Right atrium auricular region (tissue), 2 donors: ENCODE results near the gene EPHA3. TPM values are rescaled to one million over a fixed set of nuclear protein-coding genes. Genes with fewer than 3 reads are reported as not detected.

Experiments
- DNase-seq: peaks from one replicate; pipeline ENCODE4 v3.0.0-alpha.2; 2019; ENCODE audit warnings: low spot score
- H3K27ac ChIP-seq, 2 donors: fragments of 200-600 bp; sonication (generic); 1 replicate in 1 of 2; 2 replicates in 1 of 2; pipeline ENCODE4 v1.5.1; 2016 to 2019
- H3K27me3 ChIP-seq, 2 donors: fragments of 200-600 bp; sonication (generic); one replicate each; pipeline versions ENCODE4 v1.5.1 to v1.6.0; 2017 to 2019
- H3K36me3 ChIP-seq: fragments of 200-600 bp; sonication (generic); one replicate; pipeline ENCODE4 v1.5.1; 2016
- H3K4me1 ChIP-seq, 2 donors: fragments of 200-600 bp; sonication (generic); one replicate each; pipeline versions ENCODE4 v1.5.1 to v1.6.0; 2017 to 2019
- H3K4me3 ChIP-seq, 2 donors: fragments of 200-600 bp; sonication (generic); 1 replicate in 1 of 2; 2 replicates in 1 of 2; pipeline ENCODE4 v1.5.1; 2017 to 2019; ENCODE audit warnings: mild to moderate bottlenecking in 1 of 2, moderate library complexity in 1 of 2
- H3K9me3 ChIP-seq, 2 donors: fragments of 200-600 bp; sonication (generic); one replicate each; pipeline ENCODE4 v1.5.1; 2019
- total RNA-seq, 2 donors: library from RNA; depleted of rRNA; stranded (reverse); fragments of >200 nt; gene quantifications; one replicate each; pipeline ENCODE4 v1.1.0, GENCODE V29; 2016
- TF ChIP-seq, protein P1 (sequence below), 2 donors: fragments of 200-600 bp; sonication (generic); IDR thresholded peaks; one replicate each; pipeline ENCODE4 v1.5.1; 2019; ENCODE audit warnings: antibody characterized with exemption in 2 of 2

Gene EPHA3
- total RNA-seq, 2 donors from 2014 or later: 5.3 to 5.4 TPM

DNA sequence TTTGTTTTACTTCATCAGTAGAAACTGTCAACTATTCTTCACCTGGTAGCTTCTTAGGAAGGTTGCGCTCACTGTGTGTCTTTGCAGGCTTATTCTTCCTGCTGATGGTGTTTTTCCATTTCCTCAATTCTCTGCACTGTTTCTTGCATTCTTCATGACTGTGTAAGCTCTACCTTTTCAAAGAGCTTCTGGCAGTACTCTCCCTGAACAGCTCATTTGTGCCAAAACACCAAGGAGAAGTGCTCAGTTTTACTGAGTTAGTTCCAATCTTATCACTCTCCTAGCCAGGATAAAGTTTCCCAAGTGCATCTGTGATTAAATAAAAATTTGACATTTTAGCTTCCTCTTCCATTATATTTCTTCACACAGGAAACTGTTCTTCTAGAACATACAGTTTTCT is 339.8 kb downstream of the EPHA3 start:
- no peaks in the 10 kb centered on the region for H3K4me1 ChIP-seq
- no peaks in the 10 kb centered on the region for H3K27me3 ChIP-seq
- H3K9me3 ChIP-seq: no peaks in the 10 kb centered on the region
- no peak for DNase-seq
- TF ChIP-seq, protein P1, sequence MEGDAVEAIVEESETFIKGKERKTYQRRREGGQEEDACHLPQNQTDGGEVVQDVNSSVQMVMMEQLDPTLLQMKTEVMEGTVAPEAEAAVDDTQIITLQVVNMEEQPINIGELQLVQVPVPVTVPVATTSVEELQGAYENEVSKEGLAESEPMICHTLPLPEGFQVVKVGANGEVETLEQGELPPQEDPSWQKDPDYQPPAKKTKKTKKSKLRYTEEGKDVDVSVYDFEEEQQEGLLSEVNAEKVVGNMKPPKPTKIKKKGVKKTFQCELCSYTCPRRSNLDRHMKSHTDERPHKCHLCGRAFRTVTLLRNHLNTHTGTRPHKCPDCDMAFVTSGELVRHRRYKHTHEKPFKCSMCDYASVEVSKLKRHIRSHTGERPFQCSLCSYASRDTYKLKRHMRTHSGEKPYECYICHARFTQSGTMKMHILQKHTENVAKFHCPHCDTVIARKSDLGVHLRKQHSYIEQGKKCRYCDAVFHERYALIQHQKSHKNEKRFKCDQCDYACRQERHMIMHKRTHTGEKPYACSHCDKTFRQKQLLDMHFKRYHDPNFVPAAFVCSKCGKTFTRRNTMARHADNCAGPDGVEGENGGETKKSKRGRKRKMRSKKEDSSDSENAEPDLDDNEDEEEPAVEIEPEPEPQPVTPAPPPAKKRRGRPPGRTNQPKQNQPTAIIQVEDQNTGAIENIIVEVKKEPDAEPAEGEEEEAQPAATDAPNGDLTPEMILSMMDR (IDR thresholded peaks at IDR 0.05): no peak
- no peak overlapping the region for H3K4me3 ChIP-seq
- H3K27ac ChIP-seq: no peak overlapping the region
- H3K36me3 ChIP-seq: no peaks in the 10 kb centered on the region

DNA sequence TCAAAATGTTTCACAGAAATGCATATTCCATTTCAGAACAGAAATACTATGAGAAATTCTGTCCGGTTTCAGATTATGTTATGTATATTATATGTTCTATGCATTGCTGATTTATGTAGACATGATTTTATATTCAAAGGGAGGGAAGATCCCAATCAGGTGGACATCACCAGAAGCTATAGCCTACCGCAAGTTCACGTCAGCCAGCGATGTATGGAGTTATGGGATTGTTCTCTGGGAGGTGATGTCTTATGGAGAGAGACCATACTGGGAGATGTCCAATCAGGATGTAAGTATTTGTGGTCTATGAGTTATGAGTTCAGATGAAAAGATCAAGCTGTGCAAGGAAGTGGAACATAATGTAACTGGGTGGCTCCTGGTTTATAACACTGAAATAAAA is 341.7 kb downstream of the EPHA3 start:
- Histone ChIP-seq H3K9me3 (no peaks in the 10 kb centered on the region), H3K27me3 (no peaks in the 10 kb centered on the region), H3K36me3 (no peaks in the 10 kb centered on the region), H3K27ac (no peak overlapping the region), H3K4me1 (no peaks in the 10 kb centered on the region), H3K4me3 (no peak overlapping the region)
- DNase-seq: no peak
- TF ChIP-seq, protein P1 (IDR thresholded peaks at IDR 0.05): no peak

DNA sequence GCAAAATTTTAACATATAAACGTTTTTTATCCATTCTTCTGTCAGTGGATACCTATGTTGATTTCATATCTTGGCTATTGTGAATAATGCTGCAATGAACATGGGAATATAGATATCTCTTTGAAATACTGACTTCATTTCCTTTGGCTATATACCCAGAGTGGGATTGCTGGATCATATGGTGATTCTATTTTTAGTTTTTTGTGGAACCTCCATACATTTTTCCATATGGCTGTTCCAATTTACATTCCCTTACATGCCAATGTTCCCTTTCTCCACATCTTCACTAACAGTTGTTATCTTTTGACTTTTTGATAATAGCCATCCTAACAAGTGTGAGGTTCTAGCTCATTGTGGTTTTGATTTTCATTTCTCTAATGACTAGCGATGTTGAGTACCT is 344.6 kb downstream of the EPHA3 start:
- no peak overlapping the region for H3K4me3 ChIP-seq
- no peak overlapping the region for H3K27ac ChIP-seq
- TF ChIP-seq, protein P1 (IDR thresholded peaks at IDR 0.05): no peak
- H3K36me3 ChIP-seq: no peaks in the 10 kb centered on the region
- no peaks in the 10 kb centered on the region for H3K9me3 ChIP-seq
- no peaks in the 10 kb centered on the region for H3K4me1 ChIP-seq
- no peaks in the 10 kb centered on the region for H3K27me3 ChIP-seq
- no peak for DNase-seq

DNA sequence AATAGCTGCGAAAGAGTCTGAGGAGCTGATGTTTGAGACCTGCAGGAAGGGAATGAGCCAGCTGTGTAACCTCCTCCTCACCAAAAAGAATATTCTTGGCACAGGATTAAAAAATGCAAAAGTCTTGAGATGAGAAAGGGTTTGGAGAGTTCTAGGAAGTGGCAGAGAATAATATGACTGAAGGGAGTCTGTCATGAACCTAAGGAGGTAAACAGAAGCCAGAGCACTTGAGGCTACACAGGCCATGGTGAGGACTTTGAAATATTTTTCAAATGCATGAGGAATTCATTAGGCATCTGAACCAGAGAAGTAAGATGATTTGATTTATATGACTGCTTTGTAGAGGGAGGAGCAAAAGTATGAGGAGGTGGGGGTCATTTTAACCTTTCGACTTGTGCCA is 347.8 kb downstream of the EPHA3 start:
- H3K27me3 ChIP-seq: no peaks in the 10 kb centered on the region
- H3K36me3 ChIP-seq: no peaks in the 10 kb centered on the region
- H3K27ac ChIP-seq: no peak overlapping the region
- no peak for DNase-seq
- TF ChIP-seq, protein P1 (IDR thresholded peaks at IDR 0.05): no peak
- H3K4me1 ChIP-seq: no peaks in the 10 kb centered on the region
- no peaks in the 10 kb centered on the region for H3K9me3 ChIP-seq
- H3K4me3 ChIP-seq: no peak overlapping the region

DNA sequence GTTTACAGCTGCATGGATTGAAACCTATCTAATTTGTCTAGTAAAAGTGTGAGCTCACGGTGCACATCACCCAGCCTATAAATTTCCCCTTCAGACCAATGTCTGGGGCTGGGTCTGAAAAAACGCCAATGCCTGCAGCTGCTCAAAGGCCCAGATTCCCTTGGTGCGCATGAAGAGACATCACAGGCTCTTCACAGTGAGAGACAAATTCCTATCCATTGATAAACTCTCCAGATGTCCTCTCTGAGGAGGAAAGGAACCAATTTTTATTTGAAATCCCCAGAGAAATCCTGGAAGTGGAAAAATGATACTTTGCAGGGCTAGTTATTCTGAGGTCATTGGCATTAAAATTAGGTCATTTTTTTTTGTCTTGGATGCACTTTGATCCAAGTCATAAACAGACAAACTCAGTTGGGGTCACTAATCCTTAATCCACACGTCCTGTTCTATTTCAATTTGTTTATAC is 360.5 kb downstream of the EPHA3 start:
- H3K4me3 ChIP-seq: no peak overlapping the region
- H3K4me1 ChIP-seq: no peaks in the 10 kb centered on the region
- no peak overlapping the region for H3K27ac ChIP-seq
- H3K36me3 ChIP-seq: no peaks in the 10 kb centered on the region
- no peak for DNase-seq
- H3K27me3 ChIP-seq: no peaks in the 10 kb centered on the region
- no peaks in the 10 kb centered on the region for H3K9me3 ChIP-seq
- TF ChIP-seq, protein P1 (IDR thresholded peaks at IDR 0.05): no peak

DNA sequence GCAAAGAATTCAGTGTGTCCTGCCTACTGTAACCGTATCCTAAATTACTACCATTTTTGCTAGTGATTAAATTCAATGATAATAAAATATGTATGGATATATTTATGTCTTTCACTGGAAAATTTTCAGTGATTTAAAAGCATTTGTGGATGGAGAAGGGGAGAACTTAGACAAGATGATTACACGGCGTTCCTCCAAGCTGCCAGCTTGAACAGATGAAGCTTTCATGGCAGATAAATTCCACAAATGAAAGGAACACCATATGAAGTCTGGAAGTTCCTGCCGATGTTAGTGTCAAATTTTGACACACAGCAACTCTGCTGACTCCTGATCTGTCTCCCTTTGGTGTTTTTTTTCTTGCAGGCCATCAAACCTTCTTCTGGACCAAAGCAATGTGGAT is 364.7 kb downstream of the EPHA3 start:
- Histone ChIP-seq H3K9me3 (no peaks in the 10 kb centered on the region), H3K4me3 (no peak overlapping the region), H3K4me1 (no peaks in the 10 kb centered on the region), H3K27ac (no peak overlapping the region), H3K36me3 (no peaks in the 10 kb centered on the region), H3K27me3 (no peaks in the 10 kb centered on the region)
- DNase-seq: no peak
- TF ChIP-seq, protein P1 (IDR thresholded peaks at IDR 0.05): no peak
